Fibroblast of lung (primary cell): ENCODE measurements around the gene RPP40.
"Not testable (repeated sequence)": the region's sequence is repeated elsewhere in the genome, so short reads cannot be mapped to it uniquely, and the experiment has no call there.

Source experiments
- EZH2 ChIP-seq: IDR thresholded peaks from 2 replicates; pipeline ENCODE4 v1.5.1; 2012; ENCODE audit warnings: low read length, control low read depth, mild to moderate bottlenecking; ENCODE audit errors: missing control alignments
- TF ChIP-seq, protein P1 (sequence below), 2 donors: IDR thresholded peaks in 1 of 2; conservative IDR thresholded peaks in 1 of 2; 1 replicate in 1 of 2; 2 replicates in 1 of 2; pipeline ENCODE4 v1.5.1; 2011 to 2012; ENCODE audit warnings: low read length in 2 of 2, control low read depth in 1 of 2, inconsistent platforms in 1 of 2, low read depth in 1 of 2, mild to moderate bottlenecking in 1 of 2

DNA sequence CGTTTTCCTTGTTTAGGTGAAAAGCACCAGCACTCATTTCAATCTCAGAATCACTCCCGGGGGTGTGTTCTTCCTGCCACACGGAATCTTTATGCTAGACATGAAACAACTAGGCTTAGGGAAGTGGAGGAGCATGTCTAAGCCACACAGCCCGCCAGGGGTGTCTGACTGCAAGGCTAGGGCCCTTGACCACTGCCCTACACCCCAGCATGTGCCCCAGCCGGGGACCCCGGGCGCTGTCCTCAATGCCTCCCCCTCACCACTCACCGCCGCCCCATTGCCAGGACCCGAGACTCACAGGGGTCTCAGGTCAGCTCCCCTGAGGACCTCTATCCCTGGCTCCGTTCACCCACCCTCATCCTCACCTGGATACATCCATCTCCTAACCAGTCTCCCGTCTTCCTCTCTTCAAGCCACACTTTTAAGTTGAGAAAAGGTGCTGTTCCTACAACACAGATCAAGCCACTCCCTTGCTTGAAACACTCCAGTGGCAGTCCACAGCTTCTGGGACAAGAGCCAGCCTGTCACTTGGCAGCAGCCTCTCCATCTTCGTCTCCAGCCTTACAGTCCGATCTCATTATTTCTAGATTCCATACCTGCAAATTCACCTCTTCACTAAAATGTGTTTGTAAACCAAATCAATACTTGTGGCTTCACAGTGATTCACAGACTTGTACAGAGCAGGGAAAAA lies 29.5 kb upstream of the RPP40 start:
- TF ChIP-seq, protein P1, sequence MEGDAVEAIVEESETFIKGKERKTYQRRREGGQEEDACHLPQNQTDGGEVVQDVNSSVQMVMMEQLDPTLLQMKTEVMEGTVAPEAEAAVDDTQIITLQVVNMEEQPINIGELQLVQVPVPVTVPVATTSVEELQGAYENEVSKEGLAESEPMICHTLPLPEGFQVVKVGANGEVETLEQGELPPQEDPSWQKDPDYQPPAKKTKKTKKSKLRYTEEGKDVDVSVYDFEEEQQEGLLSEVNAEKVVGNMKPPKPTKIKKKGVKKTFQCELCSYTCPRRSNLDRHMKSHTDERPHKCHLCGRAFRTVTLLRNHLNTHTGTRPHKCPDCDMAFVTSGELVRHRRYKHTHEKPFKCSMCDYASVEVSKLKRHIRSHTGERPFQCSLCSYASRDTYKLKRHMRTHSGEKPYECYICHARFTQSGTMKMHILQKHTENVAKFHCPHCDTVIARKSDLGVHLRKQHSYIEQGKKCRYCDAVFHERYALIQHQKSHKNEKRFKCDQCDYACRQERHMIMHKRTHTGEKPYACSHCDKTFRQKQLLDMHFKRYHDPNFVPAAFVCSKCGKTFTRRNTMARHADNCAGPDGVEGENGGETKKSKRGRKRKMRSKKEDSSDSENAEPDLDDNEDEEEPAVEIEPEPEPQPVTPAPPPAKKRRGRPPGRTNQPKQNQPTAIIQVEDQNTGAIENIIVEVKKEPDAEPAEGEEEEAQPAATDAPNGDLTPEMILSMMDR (conservative IDR thresholded peaks at IDR 0.05 in 1 of 2, IDR thresholded peaks at IDR 0.05 in 1 of 2; ENCODE audit: low read depth in 1 of 2, low read length in 2 of 2), result not testable (repeated sequence)
- not testable (repeated sequence) for TF ChIP-seq EZH2
